NCI-H1105 (cell line): ENCODE data around the gene DEFB121.
"Not testable (repeated sequence)": the region's sequence is repeated elsewhere in the genome, so short reads cannot be mapped to it uniquely, and the experiment has no call there.

ENCODE experiments used
- DNase-seq: peaks from one replicate; lab custom pipeline; 2025; lab: John Stamatoyannopoulos, UW

Gene DEFB121, protein sequence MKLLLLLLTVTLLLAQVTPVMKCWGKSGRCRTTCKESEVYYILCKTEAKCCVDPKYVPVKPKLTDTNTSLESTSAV

DNA sequence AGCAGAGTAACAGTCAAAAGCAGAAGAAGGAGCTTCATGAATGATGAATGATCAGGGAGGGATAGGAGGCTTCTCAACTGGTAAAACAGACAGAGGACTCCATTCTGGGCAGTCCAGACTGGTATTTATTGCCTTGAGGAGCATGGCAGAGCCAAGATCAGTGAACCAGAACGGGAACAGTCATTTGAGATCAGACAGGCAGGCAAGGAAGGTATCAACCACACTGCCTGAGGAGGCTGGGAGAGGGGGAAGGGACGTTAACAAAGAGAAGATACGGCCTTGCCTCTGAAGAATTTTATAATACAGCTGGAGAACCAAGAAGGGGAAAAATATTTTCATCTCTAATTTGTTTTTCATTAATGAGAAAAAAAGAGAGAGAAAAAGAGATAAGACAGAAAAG is at the start of gene DEFB121:
Gene DEFB121 (minus strand): TSS at position 101 of the 400 bp plus-strand sequence. CDS start 63 bp downstream, at position 38.
- DNase-seq: no peak

DNA sequence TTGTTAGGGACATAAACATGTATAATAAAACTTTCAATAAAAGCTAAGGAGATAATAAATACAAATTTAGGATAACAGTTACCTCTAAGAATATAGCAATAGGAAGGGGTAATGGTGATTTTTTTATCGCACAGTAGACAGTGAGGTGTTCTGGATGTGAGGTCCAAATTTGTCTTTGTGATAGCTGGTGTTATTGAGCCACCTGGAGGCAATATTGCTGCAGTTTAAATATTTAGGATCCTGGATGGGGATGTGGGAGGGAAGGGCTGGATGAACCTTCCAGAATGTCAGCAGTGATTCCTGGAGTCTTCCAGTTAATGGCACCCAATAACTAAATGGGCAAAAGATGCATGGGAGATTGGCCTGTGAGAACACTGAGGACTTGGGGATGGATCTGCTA is 48.3 kb upstream of the DEFB121 start:
- no peak for DNase-seq

DNA sequence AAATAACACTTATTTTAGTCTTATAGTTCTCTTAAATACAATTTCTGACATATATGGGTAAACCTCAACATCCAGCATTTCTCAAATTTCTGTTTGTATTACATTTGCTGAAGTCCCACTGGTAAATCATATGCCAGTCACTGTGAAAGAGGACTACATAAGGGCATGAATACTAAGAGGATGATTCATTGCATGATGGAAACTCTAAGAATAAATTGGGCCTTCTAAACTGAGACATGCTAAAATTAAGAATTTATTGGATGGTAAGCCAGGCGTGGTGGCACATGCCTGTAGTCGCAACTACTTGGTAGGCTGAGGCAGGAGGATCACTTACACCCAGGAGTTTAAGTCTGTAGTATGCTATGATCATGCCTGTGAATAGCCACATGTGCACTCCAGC is 46.6 kb upstream of the DEFB121 start:
- DNase-seq: no peak

DNA sequence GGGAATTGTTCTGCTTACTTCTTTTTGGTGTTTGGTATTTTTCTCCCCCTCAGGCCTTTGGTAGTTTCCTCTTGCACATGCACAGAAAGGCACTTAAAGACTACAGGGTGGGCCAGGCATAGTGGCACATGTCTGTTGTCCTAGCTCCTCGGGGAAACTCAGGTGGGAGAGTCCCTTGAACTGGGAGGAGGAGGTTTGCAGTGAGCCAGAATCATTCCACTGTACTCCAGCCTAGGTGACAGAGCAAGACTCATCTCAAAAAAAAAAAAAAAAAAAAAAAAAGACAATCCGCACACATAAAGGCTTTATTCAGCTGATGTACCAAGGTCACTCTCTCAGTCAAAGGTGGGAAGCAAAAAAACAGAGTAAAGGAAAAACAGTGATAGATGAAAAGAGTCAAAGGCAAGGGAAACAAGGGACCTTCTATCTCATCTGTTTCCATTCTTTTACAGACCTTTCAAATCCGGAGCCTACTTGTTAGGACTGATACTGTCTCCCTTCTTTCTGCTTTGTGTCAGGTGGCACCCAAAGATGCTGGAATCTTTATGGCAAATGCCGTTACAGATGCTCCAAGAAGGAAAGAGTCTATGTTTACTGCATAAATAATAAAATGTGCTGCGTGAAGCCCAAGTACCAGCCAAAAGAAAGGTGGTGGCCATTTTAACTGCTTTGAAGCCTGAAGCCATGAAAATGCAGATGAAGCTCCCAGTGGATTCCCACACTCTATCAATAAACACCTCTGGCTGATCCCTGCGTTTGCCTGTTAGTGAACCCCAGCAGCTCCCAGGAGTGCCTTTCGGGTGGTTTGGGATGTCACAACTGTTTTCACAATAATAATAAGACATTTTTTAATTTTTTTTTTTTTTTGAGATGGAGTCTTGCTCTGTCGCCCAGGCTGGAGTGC is 43.7 kb upstream of the DEFB121 start:
- no peak for DNase-seq

DNA sequence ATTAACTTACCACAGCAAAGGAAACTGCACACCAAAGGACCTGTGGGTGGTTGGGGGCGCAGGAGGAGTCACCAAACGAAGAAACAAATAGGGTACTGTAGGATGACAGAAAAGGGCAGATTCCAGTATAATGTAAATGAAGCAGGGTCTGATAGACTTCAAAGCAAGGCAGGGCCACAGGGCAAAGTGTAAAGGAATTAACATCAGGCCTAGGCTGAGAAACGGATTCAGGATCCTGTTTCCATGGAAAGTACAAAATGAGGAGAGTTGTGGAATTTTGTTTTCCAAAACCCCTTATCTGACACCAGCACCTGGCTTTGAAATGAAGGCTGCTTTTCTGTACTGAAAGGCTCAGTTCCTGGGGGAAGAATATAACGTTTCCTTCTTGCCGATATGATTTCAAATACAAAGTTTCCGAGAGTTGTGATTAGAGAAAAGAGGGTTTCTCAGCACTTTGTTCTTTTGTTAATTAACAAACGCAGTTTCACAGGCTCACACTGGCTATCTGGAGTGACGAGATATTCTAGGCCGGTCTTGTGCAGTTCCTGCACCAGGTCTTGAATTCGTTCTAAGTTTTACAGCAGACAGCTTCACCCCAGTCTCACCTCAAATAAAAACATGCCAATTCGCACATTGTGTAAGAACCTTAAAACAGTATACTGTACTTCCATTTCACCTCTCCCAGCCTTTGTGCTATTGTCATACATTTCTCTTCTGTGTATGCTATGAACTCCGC is 40.2 kb upstream of the DEFB121 start:
- DNase-seq: no peak

DNA sequence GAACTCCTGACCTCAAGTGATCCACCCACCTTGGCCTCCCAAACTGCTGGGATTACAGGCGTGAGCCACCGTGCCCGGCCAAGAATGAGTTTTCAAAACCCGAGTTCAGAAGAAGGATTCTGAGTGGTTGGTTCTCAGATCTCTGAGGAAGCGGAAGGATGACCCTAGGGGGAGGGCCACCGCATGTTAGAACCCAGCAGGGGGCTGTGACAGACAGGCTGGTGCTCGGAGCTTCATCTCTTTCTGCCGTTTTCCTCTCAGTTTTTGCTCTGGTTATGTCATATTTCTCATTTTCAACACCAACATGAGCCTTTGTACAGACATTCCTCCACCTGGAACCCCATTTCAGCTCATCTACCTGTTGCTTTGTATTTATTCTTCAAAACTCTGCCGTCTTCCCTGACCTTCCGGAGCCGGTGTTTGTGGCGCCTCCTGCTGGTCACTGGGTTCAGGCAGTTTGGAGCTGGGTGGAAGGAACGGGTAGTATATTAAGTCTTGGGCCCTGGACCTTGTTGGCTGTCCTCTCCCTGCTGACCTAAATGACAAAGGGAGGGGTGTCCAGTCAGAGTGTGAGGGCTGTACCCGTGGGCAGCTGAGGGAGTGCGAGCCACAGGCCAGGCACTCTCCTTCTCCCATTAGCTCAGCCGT is 34.1 kb upstream of the DEFB121 start, which contains the start of gene DEFB123:
Gene DEFB123 (plus strand): TSS at position 621 of the 648 bp plus-strand sequence. CDS start 67 bp downstream, outside the sequence.
- no peak for DNase-seq

DNA sequence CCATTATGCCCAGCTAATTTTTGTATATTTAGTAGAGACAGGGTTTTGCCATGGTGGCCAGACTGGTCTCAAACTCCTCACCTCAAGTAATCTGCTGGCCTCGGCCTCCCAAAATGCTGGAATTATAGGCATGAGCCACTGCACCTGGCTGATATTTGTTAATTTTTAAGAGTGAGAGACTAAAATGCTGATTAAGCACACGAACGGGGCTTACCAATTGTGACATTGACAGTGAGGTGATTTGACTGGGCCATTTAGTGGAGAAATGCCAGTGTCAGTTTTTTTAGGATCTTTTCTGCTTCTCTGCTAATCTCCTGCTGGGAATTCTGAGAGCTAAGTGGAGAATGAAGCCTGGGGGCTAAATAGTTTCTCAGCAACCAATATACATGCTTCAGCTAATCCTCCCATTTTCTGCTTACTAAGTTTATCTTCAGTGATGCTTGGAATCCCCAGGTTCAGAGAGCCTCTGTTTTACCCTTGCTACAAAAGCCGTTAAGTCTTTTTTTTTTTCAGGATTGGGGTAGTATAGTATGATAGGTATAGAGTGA is 24.6 kb upstream of the DEFB121 start:
- DNase-seq: no peak

DNA sequence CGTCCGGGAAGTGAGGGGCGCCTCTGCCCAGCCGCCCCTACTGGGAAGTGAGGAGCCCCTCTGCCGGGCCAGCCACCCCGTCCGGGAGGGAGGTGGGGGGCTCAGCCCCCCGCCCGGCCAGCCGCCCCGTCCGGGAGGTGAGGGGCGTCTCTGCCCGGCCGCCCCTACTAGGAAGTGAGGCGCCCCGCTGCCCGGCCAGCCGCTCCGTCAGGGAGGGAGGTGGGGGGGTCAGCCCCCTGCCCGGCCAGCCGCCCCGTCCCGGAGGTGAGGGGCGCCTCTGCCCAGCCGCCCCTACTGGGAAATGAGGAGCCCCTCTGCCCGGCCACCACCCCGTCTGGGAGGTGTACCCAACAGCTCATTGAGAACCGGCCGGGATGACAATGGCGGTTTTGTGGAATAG is 21.6 kb upstream of the DEFB121 start:
- DNase-seq: not testable (repeated sequence)

DNA sequence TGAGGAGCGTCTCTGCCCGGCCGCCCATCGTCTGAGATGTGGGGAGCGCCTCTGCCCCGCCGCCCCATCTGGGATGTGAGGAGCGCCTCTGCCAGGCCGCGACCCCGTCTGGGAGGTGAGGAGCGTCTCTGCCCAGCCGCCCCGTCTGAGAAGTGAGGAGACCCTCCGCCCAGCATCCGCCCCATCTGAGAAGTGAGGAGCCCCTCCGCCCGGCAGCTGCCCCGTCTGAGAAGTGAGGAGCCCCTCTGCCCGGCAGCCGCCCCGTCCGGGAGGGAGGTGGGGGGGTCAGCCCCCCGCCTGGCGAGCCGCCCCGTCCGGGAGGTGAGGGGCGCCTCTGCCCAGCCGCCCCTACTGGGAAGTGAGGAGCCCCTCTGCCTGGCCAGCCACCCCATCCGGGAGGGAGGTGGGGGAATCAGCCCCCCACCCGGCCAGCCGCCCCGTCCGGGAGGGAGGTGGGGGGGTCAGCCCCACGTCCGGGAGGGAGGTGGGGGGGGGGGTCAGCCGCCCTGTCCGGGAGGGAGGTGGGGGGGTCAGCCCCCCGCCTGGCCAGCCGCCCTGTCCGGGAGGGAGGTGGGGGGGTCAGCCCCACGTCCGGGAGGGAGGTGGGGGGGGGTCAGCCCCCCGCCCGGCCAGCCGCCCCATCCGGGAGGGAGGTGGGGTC is 21.0 kb upstream of the DEFB121 start:
- not testable (repeated sequence) for DNase-seq

DNA sequence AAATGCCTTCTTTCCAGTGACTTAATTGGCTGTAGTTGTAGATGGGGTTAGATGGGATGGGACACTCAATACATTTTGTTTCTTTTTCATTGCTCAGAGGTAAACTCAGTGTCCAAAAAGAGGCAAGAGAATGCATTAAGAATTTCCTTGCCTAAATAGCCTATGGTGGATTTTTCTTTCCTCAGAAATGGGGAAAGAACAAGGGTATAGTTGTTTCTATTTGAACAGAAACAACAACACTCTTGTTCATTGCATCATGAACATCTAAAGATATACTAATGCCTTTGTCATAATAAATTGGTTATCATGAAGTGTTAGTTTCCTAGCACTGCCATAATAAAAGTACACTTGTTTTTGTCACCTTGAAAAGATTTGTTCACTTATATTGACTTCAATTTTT is 19.8 kb upstream of the DEFB121 start:
- DNase-seq: no peak

DNA sequence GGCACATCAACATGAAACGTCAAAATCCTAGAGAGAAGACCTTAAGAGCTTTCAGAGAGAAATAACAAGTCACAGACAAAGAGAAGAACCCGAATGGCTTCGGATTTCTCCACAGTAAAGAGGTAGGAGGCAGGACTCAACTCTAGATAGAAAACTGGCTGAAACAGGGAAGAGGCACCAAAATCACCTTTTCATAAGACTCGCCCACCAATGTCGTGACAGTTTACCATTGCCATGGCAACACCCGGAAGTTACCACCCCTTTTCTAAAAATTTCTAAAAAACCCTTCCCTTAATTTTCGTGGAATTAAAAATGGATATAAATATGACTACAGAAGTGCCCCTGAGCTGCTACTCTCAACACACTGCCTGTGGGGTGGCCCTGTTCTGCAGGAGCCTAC is 12.3 kb upstream of the DEFB121 start:
- DNase-seq: no peak

DNA sequence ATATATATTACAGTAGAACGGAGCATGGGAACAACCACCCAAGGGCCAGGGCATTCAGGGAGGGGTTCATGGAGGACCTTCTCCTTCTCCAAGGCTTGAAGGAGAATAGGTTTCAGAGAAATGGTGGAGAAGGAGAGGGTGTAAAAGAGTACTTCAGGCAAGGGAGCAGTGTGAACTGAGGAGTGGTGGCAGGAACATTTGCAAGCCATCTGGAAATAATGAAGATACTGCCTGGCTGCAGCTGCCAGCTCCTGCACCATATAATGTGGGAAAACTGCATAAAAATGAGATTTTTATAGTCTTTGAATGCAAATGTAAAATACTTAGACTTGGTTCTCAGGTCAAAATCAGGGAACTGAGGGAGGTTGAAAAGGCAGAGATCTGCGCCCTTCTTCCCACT is 9.6 kb upstream of the DEFB121 start:
- no peak for DNase-seq

DNA sequence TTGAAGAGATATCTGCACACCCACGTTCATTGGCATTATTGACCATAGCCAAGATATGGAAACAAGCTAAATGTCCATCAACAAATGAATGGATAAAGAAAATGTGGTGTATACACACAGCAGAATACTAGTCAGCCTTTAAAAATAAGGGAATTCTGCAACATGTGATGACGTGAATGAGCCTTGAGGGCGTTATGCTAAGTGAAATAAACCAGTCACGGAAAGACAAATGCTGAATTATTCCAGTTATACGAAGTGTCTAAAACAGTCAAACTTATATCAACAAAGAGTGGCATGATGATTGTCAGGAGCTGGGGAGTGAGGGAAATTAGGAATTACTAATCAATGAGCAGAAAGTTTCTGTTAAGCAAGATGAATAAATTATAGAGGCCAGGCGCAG is 8.4 kb upstream of the DEFB121 start:
- DNase-seq: no peak

DNA sequence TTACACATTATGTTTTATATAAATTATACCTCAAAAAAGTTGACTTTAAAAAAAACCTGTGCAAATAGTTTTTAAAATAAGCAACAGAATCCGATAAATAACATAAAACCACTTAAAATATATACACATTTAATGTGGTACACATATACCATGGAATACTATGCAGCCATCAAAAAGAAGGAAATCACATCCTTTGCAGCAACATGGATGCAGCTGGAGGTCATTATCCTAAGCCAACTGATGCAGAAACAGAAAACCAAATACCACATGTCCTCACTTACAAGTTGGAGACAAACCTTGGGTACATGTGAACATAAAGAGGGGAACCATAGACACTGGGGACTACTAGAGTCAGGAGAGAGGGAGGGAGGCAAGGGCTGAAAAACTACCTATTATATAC is 4.0 kb upstream of the DEFB121 start:
- no peak for DNase-seq

DNA sequence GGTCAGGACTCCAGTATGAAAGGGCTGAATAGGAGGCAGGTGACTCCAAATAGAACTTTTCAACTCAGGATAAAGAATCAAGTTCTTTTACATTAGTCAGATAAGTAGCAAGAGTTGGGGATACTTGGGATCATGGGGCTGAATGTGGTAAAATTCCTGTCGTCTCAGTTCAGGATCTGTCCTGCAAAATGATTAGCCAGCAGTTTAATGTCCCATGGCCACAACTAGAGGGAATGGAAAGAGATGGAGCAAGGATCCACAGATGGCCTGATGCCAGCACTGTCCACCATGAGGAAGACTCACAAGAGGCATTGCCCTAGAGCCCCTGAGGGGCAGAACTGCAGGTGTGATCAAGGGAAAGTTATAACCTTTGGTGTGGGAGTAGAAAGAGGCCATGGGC is 2.1 kb downstream of the DEFB121 start:
- DNase-seq: no peak

DNA sequence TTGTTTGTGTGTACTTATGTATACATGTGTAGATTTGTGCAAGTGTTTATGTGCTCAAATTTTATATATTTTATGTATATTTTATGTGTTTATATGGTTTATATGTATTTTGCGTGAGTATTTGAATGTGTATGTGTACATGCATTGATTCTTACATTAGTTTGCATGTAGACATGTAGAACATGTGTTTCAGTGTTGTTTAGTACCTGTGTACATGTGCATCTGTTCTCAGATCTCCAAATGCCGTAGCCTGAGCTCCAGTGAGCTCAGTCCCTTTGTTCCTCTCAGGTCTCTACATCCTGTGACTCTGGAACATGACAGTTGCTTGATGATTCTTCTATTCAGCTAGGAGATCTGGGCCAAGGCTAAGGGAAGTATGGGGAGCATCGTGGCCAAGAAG is 11.1 kb downstream of the DEFB121 start:
- no peak for DNase-seq

DNA sequence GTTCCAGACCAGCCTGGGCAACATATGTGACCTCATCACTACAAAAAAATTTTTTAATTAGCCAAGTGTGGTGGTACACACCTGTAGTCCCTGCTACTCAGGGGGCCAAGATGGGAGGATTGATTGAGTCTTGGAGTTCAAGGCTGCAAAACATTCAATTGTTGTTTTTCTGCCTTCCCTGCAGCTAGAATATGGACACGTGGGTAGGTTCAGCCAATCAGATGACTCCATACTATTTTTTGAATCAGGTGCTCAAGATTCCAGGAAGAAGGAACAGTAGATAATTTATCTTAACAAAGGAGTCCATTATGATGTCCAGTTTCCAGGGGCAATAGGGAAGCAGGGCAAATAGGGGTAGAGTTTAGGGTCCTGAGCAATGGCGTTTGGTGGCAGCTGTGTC is 13.2 kb downstream of the DEFB121 start:
- DNase-seq: no peak

DNA sequence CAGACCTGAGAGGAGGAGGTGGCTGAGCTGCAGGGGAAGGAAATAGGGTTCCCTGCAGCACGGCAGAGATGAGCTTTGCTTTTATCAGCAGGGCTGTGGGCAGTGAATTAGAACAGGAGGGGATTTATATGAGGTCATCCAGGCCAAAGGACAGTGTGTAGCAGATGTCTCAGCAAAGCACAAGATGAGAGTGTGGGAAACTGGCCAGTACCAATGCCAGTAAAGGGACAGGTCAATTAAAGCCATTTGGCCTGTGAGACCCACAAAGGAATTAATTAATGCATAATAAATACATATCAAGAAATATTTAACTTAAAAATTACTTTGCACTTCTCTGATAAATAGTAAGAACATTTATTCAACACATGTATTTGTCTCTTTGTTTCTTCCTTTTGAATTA is 15.5 kb downstream of the DEFB121 start, which contains the start of gene DEFB119:
Gene DEFB119 (minus strand): TSS at position 101 of the 400 bp plus-strand sequence. CDS start 107 bp downstream, outside the sequence.
- DNase-seq: no peak

DNA sequence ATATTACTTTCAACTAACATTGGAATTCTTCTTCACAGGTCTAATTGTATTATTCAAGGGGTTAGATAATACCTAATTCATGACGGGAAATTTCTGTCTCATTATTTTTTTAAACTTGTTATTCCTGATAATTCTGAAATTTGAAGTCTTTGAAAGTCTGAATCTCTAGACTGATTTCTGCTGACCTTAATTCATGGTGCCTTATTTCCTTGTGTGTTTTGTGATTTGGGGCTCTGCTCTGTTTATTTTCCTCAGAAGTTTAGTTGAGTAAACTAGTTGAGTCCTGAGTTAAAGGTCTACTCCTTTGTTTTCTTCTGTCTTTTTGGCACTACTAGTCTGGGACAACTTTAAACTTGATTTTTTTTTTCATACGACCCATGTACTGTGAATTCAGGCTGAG is 31.7 kb downstream of the DEFB121 start:
- no peak for DNase-seq

DNA sequence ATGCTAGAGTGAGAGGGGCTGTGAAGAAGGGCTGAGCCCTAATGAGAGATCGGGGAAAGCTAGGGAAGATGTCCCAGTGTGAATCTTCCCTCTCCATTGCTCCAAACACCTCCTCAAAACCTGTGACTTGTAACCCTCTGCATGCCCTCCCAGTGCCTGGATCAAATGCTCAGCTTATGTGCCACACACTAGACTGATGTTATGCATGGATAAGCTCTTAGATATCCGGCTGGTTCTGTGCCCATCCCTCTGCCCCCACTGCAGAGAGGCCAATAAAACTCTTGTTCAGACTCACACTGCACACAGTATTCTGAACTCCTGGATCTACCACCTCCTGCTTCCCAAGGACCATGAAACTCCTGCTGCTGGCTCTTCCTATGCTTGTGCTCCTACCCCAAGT is 37.7 kb downstream of the DEFB121 start, which contains the start of gene DEFB118:
Gene DEFB118 (plus strand): TSS at position 301 of the 400 bp plus-strand sequence. CDS start 50 bp downstream, at position 351.
- no peak for DNase-seq

DNA sequence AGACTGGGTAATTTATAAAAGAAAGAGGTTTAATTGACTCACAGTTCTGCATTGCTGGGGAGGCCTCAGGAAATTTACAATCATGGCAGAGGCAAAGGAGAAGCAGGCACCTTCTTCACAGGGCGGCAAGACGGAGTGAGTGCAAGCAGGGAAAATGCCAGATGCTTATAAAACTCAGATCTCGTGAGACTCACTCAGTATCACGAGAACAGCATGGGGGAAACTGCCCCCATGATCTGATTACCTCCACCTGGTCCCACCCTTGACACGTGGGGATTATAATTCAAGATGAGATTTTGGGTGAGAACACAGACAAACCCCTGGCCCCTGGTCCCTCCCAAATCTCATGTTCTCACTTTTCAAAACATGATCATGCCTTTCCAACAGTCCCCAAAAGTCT is 41.7 kb downstream of the DEFB121 start:
- DNase-seq: not testable (repeated sequence)
